MM.1S (cell line): ENCODE measurements around the gene SDCCAG8.

Source experiments
- EZH2 ChIP-seq: fragments of 300-600 bp; sonication (generic); optimal IDR thresholded peaks from 2 replicates; pipeline ENCODE3; 2017; ENCODE audit warnings: low read depth, mild to moderate bottlenecking, antibody characterized with exemption, low read length, mixed read lengths
- EZH2phosphoT487 ChIP-seq: fragments of 300-600 bp; sonication (generic); IDR thresholded peaks from 2 replicates; pipeline ENCODE4 v1.6.1; 2018; ENCODE audit warnings: antibody characterized with exemption, low read length
- TF ChIP-seq, protein P1 (sequence below): fragments of 300-600 bp; sonication (generic); IDR thresholded peaks from 2 replicates; pipeline ENCODE4 v1.5.1; 2016; ENCODE audit warnings: antibody characterized with exemption, low read length, mixed read lengths

GRCh38 chr1:243345205-243345604 lies 89.4 kb downstream of the SDCCAG8 start:
- TF ChIP-seq, protein P1, sequence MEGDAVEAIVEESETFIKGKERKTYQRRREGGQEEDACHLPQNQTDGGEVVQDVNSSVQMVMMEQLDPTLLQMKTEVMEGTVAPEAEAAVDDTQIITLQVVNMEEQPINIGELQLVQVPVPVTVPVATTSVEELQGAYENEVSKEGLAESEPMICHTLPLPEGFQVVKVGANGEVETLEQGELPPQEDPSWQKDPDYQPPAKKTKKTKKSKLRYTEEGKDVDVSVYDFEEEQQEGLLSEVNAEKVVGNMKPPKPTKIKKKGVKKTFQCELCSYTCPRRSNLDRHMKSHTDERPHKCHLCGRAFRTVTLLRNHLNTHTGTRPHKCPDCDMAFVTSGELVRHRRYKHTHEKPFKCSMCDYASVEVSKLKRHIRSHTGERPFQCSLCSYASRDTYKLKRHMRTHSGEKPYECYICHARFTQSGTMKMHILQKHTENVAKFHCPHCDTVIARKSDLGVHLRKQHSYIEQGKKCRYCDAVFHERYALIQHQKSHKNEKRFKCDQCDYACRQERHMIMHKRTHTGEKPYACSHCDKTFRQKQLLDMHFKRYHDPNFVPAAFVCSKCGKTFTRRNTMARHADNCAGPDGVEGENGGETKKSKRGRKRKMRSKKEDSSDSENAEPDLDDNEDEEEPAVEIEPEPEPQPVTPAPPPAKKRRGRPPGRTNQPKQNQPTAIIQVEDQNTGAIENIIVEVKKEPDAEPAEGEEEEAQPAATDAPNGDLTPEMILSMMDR = peak; percentile 18
- TF ChIP-seq EZH2phosphoT487 = no peak
- no peak for TF ChIP-seq EZH2
